M059J (cell line): ENCODE results near the gene EIF6. TPM values are rescaled to one million over a fixed set of nuclear protein-coding genes. Genes with fewer than 3 reads are reported as not detected.

Source experiments
- DNase-seq: peaks from one replicate; pipeline ENCODE4 v3.0.0-alpha.2; 2012; ENCODE audit warnings: low read depth
- total RNA-seq: library from RNA; depleted of rRNA; stranded (reverse); fragments of >200 nt; shearing (Covaris generic); gene quantifications from 2 replicates; pipeline ENCODE4 v1.2.3, GENCODE V29; 2014

EIF6 gene
- total RNA-seq, 1 experiment from 2014 or later = 303 TPM

- DNase-seq = no peak
Observed at GRCh38 chr20:35295058-35295457, 10.5 kb upstream of the EIF6 start.

- DNase-seq = no peak
Observed at GRCh38 chr20:35294293-35294685, 9.7 kb upstream of the EIF6 start.

GRCh38 chr20:35293303-35294292 lies 9.0 kb upstream of the EIF6 start:
- no peak for DNase-seq

- no peak for DNase-seq
Observed at GRCh38 chr20:35292504-35293285, 8.1 kb upstream of the EIF6 start.

- DNase-seq = no peak
Observed at GRCh38 chr20:35291654-35292503, 7.3 kb upstream of the EIF6 start, which contains the start of gene FAM83C. Gene FAM83C (minus strand): TSS chr20:35292425. CDS start chr20:35292304, 121 bp downstream.

- no peak for DNase-seq
Observed at GRCh38 chr20:35290887-35291417, 6.4 kb upstream of the EIF6 start.

GRCh38 chr20:35290186-35290886 lies 5.8 kb upstream of the EIF6 start:
- no peak for DNase-seq

GRCh38 chr20:35288325-35289060 lies 3.9 kb upstream of the EIF6 start:
- no peak for DNase-seq

GRCh38 chr20:35287509-35288324 lies 3.1 kb upstream of the EIF6 start:
- DNase-seq = no peak

- no peak for DNase-seq
Observed at GRCh38 chr20:35286899-35287508, 2.4 kb upstream of the EIF6 start.

GRCh38 chr20:35286077-35286898 lies 1.7 kb upstream of the EIF6 start:
- no peak for DNase-seq

- DNase-seq = no peak
Observed at GRCh38 chr20:35285806-35286076, 1.2 kb upstream of the EIF6 start.

GRCh38 chr20:35284992-35285805 lies 627 bp upstream of the EIF6 start:
- DNase-seq = no peak

GRCh38 chr20:35283441-35284266 lies 918 bp downstream of the EIF6 start:
- no peak for DNase-seq

GRCh38 chr20:35281506-35282101 lies 3.0 kb downstream of the EIF6 start:
- DNase-seq = no peak

- DNase-seq = no peak
Observed at GRCh38 chr20:35280523-35280922, 4.0 kb downstream of the EIF6 start.
